GM21360 (cell line): Measurements from ENCODE around the gene PYDC1.
"Not testable (repeated sequence)": the region's sequence is repeated elsewhere in the genome, so short reads cannot be mapped to it uniquely, and the experiment has no call there.

Source experiments
- ATAC-seq: cut with Tn5 transposase; IDR thresholded peaks from one replicate; pipeline ENCODE4 v1.9.1; 2021; ENCODE audit warnings: mild to moderate bottlenecking, moderate library complexity; ENCODE audit not compliant: unreplicated experiment

The PYDC1 gene

DNA sequence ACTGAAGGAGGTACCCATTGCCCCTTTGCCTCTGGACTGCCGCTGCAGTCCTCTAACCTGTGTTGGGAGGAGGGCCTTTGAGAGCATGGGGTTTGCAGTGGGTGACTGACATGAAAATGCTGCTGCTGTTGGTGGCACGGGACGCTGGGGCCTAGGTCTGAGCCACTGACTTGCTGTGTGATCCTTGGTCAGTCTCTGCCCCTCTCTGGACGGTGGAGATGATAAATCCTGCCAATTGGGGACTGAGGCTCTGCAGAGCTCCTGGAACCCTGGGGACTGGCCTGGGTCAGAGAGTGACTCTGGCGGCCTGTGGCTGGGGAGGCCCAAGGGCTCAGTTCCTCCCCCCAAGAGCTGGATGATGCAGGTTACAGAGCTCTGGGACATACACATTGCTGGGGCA, 6.1 kb upstream of the PYDC1 start:
- ATAC-seq: no peak

DNA sequence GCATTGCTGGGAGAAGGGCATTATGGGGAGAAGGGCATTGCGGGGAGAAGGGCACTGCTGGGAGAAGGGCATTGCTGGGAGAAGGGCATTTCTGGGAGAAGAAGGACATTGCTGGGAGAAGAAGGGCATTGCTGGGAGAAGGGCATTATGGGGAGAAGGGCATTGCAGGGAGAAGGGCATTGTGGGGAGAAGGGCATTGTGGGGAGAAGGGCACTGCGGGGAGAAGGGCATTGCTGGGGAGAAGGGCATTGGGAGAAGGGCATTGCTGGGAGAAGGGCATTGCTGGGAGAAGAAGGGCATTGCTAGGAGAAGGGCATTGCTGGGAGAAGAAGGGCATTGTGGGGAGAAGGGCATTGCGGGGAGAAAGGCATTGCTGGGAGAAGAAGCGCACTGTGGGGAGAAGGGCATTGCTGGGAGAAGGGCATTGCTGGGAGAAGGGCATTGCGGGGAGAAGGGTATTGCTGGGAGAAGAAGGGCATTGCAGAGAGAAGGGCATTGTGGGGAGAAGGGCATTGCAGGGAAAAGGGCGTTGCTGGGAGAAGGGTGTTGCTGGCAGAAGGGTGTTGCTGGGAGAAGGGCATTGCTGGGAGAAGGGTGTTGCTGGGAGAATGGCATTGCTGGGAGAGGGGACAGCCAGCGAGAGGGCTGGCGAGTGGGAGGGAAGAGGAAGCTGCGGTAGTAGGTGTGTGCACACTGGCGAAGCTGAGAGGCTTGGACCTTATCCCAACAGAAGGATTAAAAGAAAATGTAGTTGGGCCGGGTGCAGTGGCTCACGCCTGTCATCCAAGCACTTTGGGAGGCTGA, 4.6 kb upstream of the PYDC1 start:
- no peak for ATAC-seq

DNA sequence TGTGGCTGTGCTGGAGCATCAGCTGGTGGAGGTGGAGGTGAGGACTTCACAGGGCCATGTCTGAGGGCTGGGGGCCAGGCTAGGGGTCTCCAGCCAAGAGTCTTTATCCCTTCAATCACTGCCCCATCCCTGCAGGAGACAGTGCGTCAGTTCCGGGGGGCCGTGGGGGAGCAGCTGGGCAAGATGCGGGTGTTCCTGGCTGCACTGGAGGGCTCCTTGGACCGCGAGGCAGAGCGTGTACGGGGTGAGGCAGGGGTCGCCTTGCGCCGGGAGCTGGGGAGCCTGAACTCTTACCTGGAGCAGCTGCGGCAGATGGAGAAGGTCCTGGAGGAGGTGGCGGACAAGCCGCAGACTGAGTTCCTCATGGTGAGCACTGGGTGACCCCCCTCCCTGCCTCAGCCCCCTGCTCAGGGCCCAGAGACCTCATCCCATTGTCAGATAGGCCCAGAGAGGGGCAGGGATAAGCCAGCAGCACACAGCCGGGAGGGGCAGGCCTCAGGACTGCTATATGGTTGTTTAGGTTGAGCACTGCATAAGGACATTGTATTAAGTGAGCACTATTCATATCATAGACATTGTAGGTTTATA, 2.3 kb upstream of the PYDC1 start:
- ATAC-seq: no peak

- no peak for ATAC-seq
Observed at GRCh38 chr16:31217136-31217530, 198 bp upstream of the PYDC1 start.

- no peak for ATAC-seq
Observed at GRCh38 chr16:31215287-31216162, 1.4 kb downstream of the PYDC1 start.

- no peak for ATAC-seq
Observed at GRCh38 chr16:31214708-31215286, 2.1 kb downstream of the PYDC1 start.

DNA sequence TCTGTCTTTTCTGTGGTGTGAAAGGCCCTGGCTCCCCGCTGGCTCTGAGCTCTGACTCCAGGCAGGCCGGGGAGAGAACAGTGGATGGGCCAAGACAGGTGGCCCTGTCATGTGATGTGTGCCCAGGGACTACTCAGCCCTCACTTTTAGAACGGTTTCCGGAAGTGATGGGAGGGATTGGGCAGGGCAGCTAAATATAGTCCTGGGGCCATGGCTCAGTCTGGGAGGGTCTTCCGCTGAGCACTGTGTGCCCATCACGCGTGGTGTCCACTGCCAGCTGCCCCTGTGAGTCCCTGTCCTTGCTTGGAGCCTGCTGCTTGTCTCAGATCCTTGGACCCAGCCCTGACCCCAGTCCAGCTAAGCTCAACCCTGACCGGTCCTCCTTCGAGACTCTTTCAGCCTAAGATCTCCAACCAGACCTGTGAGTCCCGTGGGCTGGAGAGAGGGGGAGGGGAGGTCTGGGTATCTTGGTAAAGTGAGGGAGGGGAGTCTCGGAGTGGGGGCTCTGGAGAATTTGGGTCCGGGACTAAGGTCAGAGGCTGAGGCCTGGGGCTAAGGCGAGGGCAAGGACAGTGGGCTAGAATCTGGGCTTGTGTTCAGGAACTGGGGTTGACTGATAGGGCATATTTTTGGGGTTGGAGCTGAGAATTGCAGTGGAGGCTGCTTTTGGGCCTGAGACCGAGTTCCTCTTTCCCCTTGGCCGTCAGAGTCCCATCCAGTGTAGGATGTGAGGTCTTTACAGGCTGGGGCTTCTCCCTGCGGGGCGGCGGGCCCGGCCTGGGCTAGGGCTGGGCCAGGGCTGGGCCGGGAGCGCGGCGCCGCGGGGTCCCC, 2.8 kb downstream of the PYDC1 start, which contains the start of gene TRIM72:
TRIM72 (plus strand) TSS at position 243 of the 831 bp plus-strand sequence. CDS start 620 bp downstream, outside the sequence.
- no peak for ATAC-seq

- ATAC-seq: no peak
Observed at GRCh38 chr16:31213342-31213741, 3.6 kb downstream of the PYDC1 start.

DNA sequence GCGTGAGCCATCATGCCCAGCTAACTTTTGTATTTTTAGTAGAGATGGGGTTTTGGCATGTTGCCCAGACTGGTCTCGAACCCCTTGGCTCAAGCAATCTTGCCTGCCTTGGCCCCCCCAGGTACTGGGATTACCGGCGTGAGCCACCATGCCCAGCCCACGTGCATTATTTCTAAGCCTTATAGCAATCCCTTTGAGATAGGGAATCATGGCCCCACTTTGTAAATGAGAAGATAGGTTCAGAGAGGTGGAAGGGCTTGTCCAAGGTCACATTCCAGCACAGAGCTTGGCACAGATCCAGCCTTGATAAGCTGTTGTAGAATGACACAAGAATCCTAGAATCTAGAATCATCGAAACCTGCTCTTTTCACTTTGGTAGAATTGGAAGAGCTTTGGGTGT, 10.2 kb downstream of the PYDC1 start:
- ATAC-seq: no peak

DNA sequence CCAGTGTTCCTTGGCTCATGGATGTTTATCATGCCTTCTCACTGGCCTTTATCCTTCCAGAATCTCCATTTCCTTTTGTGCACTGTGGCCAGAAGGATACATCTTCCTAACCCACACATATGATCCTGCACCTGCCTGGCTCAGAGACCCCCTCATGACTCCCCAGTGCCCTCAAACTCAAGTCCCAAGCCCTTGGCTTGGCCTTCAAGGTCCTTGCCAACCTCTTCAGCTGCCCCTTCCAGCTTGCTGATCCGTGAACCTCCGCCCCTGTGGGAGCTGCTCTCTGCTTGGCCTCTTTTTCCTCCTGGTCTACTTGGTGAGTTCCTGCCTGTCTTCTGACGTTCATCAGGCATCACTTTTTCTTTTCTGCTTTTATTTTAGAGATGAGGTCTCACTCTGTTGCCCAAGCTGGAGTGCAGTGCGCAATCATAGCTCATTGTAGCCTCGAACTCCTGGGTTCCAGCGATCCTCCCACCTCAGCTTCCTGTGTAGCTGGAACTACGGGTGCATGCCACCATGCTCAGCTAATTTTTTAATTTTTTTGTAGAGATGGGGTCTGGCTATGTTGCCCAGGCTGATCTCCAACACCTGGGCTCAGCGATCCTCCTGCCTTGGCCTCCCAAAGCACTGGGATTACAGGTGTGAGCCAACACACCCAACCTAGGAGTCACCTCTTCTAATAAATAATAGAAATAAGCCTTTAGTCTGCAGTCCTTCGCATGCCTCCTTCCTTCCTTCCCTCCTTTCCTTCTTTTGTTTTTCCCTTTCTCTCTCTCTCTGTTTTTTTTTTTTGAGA, 11.9 kb downstream of the PYDC1 start:
- ATAC-seq: no peak

DNA sequence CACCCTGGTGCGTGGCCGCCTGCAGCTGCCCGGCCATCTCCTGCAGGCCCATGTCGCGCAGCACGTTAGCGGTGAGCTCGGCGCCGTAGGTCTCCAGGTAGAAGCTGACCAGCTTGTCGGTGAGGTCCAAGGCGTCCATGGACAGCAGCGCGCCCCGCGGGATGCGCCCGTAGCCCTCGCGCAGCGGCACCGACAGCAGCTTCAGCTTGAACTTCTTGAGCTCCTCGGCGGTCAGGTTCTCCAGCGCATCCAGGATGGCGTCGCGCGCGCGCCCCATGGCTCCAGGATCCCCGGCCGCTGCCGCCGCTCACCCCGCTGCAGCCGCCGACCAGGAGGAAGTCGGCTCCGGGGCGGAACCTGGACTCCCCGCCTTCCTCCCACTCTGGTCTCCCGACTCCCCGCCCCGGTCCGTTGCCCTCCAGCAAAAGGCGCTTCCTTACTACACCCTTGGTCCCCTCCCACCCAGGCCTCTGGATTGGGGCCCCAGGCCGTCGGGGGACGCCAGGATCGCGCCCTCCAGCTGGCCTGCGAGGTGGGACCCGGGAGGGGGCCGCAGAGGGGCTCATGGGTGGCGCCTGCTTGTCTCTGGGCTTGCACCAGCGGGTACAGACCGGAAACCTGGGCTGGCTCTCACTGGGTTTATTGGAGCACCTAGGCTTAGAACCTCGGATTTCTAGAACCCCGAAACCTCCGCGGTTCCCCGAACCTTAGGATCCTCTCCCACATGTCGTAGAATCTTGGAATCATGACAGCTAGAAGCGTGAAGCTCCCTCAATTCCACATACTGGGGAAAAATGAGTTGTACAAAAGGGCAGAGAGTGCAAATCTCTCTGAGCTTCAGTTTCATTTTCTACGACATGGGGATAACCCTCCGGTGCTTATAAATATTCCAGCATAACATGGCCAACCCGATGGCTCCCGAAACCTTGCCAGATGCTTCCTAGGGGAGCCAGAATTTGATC, 14.2 kb downstream of the PYDC1 start, which contains the start of gene PYCARD:
PYCARD (minus strand) TSS at position 347 of the 962 bp plus-strand sequence; CDS start at position 277, 70 bp downstream.
- ATAC-seq: peak; percentile 38

DNA sequence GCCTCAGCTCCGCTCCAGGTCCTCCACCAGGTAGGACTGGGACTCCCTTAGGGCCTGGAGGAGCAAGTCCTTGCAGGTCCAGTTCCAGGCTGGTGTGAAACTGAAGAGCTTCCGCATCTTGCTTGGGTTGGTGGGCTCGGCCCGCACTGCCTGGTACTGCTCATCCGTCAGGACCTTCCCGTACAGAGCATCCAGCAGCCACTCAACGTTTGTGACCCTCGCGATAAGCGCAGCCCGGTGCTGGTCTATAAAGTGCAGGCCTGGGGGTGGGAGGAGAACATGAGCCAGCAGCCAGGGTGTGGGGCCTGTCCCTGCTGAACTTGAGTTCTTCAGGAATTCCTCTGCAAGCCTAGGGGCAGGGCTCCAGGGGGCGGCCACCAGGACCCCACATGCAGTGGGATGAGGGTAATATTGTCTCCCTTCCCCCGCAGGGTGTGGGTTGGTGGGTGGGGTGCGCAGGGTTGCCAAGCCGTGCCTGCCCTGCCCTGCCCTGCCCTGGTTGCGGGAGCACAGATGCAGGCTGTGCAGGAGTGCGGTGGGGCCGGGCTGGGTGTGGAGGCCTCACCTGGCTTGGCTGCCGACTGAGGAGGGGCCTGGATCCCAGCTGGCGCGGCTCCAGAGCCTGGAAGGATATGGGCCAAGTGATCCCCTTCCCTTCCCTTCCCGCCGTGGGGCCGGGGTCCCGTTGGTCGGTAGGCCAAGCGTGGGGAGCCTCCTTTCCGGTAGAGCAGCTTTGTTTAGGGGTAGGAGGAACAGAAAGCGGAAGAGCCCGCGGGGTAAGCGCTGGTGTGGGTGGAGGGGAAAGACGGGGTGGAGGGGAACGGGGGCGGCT, 15.1 kb downstream of the PYDC1 start:
- ATAC-seq: peak; percentile 30

DNA sequence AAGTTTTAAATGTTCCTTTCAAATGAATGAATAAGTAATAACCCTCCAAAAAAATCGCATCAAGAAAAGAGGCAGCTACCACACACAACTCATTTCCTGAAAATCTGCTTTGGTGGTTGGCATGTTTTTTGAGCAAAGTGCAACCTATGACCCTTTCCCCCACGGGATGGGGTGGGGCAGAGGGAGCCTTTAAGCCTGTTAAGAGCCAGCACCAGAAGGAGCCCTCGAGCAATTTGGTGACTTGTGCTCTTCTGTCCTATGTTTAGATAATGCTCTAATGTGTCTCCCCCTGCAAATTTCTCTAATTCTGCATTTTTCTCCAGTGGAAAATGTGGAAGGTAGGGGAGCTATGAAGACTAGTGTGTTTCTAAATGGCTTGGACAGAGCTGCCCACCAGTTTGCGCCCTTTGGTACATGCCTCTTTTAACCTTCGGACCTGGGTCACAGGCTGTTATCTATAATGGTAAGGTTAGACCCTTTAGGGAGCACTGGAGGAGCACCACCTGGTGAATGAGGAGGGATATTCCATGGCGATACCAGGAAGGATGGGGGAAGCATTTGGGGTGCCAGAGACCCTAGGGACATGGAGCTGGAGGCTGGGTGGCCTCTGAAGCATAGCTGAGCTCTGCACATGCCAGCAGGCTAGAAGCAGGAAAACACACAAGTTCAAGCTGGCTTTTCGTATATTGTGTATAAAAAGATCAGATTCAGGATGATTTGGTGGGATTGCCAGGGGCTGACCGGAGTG, 15.9 kb downstream of the PYDC1 start:
- ATAC-seq: no peak

DNA sequence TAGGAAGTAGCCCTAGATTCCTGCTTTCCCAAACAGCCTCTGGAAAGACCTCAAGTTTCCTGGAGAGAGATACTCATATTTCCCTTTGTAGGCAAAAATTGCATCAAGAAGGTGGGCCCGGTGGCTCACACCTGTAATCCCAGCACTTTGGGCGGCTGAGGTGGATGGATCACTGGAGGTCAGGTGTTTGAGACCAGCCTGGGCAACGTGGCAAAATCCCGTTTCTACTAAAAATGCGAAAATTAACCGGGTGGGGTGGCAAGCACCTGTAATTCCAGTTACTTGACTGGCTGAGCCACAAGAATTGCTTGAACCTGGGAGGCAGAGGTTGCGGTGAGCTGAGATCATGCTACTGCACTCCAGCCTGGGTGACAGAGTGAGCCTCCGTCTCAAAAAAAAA, 16.8 kb downstream of the PYDC1 start:
- ATAC-seq: not testable (repeated sequence)

DNA sequence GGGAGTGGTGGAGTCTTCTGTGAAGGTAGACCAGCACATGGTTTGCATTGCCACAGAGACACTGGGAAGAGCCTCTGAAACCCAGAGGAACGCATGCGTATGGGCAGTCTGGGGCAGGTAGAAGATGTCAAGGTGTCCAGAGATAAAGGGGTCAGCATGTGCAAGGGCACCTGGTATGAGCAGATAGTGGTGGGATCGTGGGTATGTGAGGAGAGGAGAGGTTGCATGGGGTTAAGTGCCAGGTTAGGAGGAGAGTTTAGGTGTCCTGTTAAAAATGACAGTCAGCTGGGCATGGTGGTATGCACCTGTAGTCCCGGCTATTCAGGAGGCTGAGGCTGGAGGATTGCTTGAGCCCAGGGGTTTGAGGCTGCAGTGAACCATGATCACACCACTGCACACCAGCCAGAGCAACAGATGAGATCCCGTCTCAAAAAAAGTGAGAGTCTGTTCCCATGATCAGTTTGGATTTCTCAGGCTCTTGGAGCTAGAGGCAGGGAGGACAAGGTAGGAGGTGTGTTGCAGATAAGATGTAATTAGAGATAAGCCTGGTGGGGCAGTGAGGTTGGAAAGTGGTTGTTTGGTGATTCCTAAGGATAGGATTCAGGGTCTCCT, 17.4 kb downstream of the PYDC1 start:
- ATAC-seq: no peak

GRCh38 chr16:31198207-31198882, 18.6 kb downstream of the PYDC1 start:
- ATAC-seq: no peak
